ENCODE results near the gene MAEA. TPM values are rescaled to one million over a fixed set of nuclear protein-coding genes. Genes with fewer than 3 reads are reported as not detected.

MAEA gene
- total and polyA plus RNA-seq, 2 of the 8 experiments (the other 6 are each of a cell fraction or from before 2014, with no cell fraction given) = 75.8 to 133 TPM

- TF ChIP-seq CHD1 (IDR thresholded peaks at IDR 0.05; ENCODE audit: low read depth, low read length) = no peak
- TF ChIP-seq SUZ12 (IDR thresholded peaks at IDR 0.05; ENCODE audit: low read length) = no peak
- no peak for TF ChIP-seq FOSL1 (IDR thresholded peaks at IDR 0.05; ENCODE audit: insufficient read depth, low read depth, low read length)
- no peak for TF ChIP-seq CEBPB (IDR thresholded peaks at IDR 0.05; ENCODE audit: low read depth, low read length)
- TF ChIP-seq KDM4A (IDR thresholded peaks at IDR 0.05; ENCODE audit: low read depth, low read length, severe bottlenecking) = no peak
- TF ChIP-seq GTF2F1 (IDR thresholded peaks at IDR 0.05; ENCODE audit: borderline replicate concordance, low read depth, low read length) = no peak
- no peak for TF ChIP-seq TCF12 (IDR thresholded peaks at IDR 0.05; ENCODE audit: low read depth, low read length)
- no peak for TF ChIP-seq CBX5 (IDR thresholded peaks at IDR 0.05; ENCODE audit: low read depth, low read length)
- no peak for TF ChIP-seq BCL11A (IDR thresholded peaks at IDR 0.05; ENCODE audit: low read depth in 2 of 2, low read length in 2 of 2)
- TF ChIP-seq USF2 (IDR thresholded peaks at IDR 0.05; ENCODE audit: low read length) = no peak
These were observed 46.1 kb upstream of the MAEA start (continued) for GRCh38 chr4:1243451-1244080.

Measured in H1 (cell line).